ENCODE measurements around the gene ITLN1. TPM values are rescaled to one million over a fixed set of nuclear protein-coding genes. Genes with fewer than 3 reads are reported as not detected.

ITLN1 gene
- total RNA-seq, 2 experiments from 2014 or later: not detected

Other genes starting within 250 kb of the ITLN1 start
- 10 to 100 TPM; 41.3 to 42.6 TPM for gene SLAMF1, start 238.1 kb downstream of the ITLN1 start, total RNA-seq
- gene CD48, start 173.4 kb downstream of the ITLN1 start, total RNA-seq: 100 to 1,000 TPM; 379 to 386 TPM
- 100 to 1,000 TPM; 124 to 137 TPM for gene SLAMF7, start 145.9 kb downstream of the ITLN1 start, total RNA-seq
- 10 to 100 TPM; 70.9 to 73.6 TPM for gene LY9, start 89.0 kb downstream of the ITLN1 start, total RNA-seq
- 1 to 10 TPM; 6.0 to 7.8 TPM for gene CD244, start 22.3 kb downstream of the ITLN1 start, total RNA-seq
- gene ITLN2, start 69.6 kb upstream of the ITLN1 start, total RNA-seq: not detected
- gene F11R, start 136.0 kb upstream of the ITLN1 start, total RNA-seq: 10 to 100 TPM; 28.5 to 35.9 TPM
- 10 to 100 TPM; 81.7 to 84.9 TPM for gene TSTD1, start 153.8 kb upstream of the ITLN1 start, total RNA-seq
- 10 to 100 TPM; 93.0 to 96.3 TPM for gene USF1, start 160.8 kb upstream of the ITLN1 start, total RNA-seq
- 100 to 1,000 TPM; 260 to 273 TPM for gene ARHGAP30, start 184.7 kb upstream of the ITLN1 start, total RNA-seq
- gene NECTIN4, start 204.4 kb upstream of the ITLN1 start, total RNA-seq: not detected
- 1 to 10 TPM; 1.2 TPM for gene KLHDC9, start 213.2 kb upstream of the ITLN1 start, total RNA-seq
- 10 to 100 TPM; 54.1 to 62.3 TPM for gene PFDN2, start 232.9 kb upstream of the ITLN1 start, total RNA-seq
- gene NIT1, start 232.9 kb upstream of the ITLN1 start, total RNA-seq: 10 to 100 TPM; 44.7 to 49.3 TPM
- 10 to 100 TPM; 39.8 to 40.3 TPM for gene DEDD, start 247.5 kb upstream of the ITLN1 start, total RNA-seq